HepG2 (cell line): ENCODE results near the gene SLC38A4. TPM values are rescaled to one million over a fixed set of nuclear protein-coding genes. Genes with fewer than 3 reads are reported as not detected.

Source experiments
- ADNP ChIP-seq: sonication (generic); formaldehyde crosslinking; IDR thresholded peaks from 2 replicates; pipeline ENCODE4 v1.4.0; 2020; ENCODE audit warnings: missing genetic modification reagents
- DNMT1 ChIP-seq: sonication (generic); formaldehyde crosslinking; IDR thresholded peaks from 2 replicates; pipeline ENCODE4 v1.5.1; 2020; ENCODE audit warnings: mild to moderate bottlenecking, missing genetic modification reagents
- ELF3 ChIP-seq: IDR thresholded peaks from 2 replicates; pipeline ENCODE4 v1.6.1; 2016; ENCODE audit warnings: missing genetic modification reagents, missing compliant biosample characterization
- HOXA9 ChIP-seq: sonication (generic); formaldehyde crosslinking; IDR thresholded peaks from 2 replicates; pipeline ENCODE4 v1.8.1; 2022; ENCODE audit warnings: missing genetic modification reagents, mild to moderate bottlenecking, moderate library complexity, borderline replicate concordance
- KDM5B ChIP-seq: sonication (generic); formaldehyde crosslinking; IDR thresholded peaks from 2 replicates; pipeline ENCODE4 v1.4.0; 2020; ENCODE audit warnings: missing genetic modification reagents, mild to moderate bottlenecking, borderline replicate concordance
- KLF16 ChIP-seq, 2 experiments: sonication (generic) in 1 of 2; formaldehyde crosslinking in 1 of 2; IDR thresholded peaks; 2 replicates each; pipeline versions ENCODE4 v1.6.1 to v1.8.0; 2016 to 2023; ENCODE audit warnings: missing genetic modification reagents in 2 of 2, missing compliant biosample characterization in 1 of 2
- LCORL ChIP-seq, 2 experiments: fragments of 450-650 bp in 1 of 2; sonication (generic) in 1 of 2; formaldehyde crosslinking in 1 of 2; IDR thresholded peaks; 2 replicates each; pipeline versions ENCODE4 v1.5.0 to v1.6.1; 2017 to 2020; ENCODE audit warnings: antibody characterized with exemption in 1 of 2, missing genetic modification reagents in 1 of 2
- MED1 ChIP-seq: sonication (generic); formaldehyde crosslinking; IDR thresholded peaks from 2 replicates; pipeline ENCODE4 v1.4.0; 2020; ENCODE audit warnings: missing genetic modification reagents
- PAWR ChIP-seq: sonication (generic); formaldehyde crosslinking; IDR thresholded peaks from 2 replicates; pipeline ENCODE4 v1.4.0; 2020; ENCODE audit warnings: missing genetic modification reagents, mild to moderate bottlenecking, borderline replicate concordance
- RBM39 ChIP-seq: fragments of 200-400 bp; formaldehyde crosslinking; IDR thresholded peaks from one replicate; pipeline ENCODE4 v1.6.1; 2018; ENCODE audit warnings: antibody characterized with exemption, mild to moderate bottlenecking, low read depth, low read length; ENCODE audit not compliant: poor library complexity, severe bottlenecking
- SCMH1 ChIP-seq: sonication (generic); formaldehyde crosslinking; IDR thresholded peaks from 2 replicates; pipeline ENCODE4 v1.9.0; 2021; ENCODE audit warnings: missing genetic modification reagents, mild to moderate bottlenecking, borderline replicate concordance
- SMAD3 ChIP-seq: sonication (generic); formaldehyde crosslinking; IDR thresholded peaks from 2 replicates; pipeline ENCODE4 v1.4.0; 2020; ENCODE audit warnings: missing genetic modification reagents
- SRSF9 ChIP-seq: fragments of 200-400 bp; formaldehyde crosslinking; IDR thresholded peaks from 2 replicates; pipeline ENCODE4 v1.6.1; 2018; ENCODE audit warnings: borderline replicate concordance, mild to moderate bottlenecking, low read depth, low read length; ENCODE audit not compliant: insufficient read depth, poor library complexity, severe bottlenecking
- SUZ12 ChIP-seq: fragments of 150-350 bp; IDR thresholded peaks from 2 replicates; pipeline ENCODE4 v1.6.1; 2014; ENCODE audit warnings: low read depth, low read length
- TEAD2 ChIP-seq: sonication (generic); formaldehyde crosslinking; IDR thresholded peaks from 2 replicates; pipeline ENCODE4 v1.9.0; 2021; ENCODE audit warnings: missing genetic modification reagents
- U2AF1 ChIP-seq: fragments of 200-400 bp; formaldehyde crosslinking; optimal IDR thresholded peaks from 2 replicates; pipeline ENCODE3; 2017; ENCODE audit warnings: mild to moderate bottlenecking, low read depth, low read length
- ZC3H4 ChIP-seq: sonication (generic); formaldehyde crosslinking; IDR thresholded peaks from 2 replicates; pipeline ENCODE4 v1.4.0; 2020; ENCODE audit warnings: missing genetic modification reagents, borderline replicate concordance
- ZNF513 ChIP-seq: sonication (generic); formaldehyde crosslinking; conservative IDR thresholded peaks from 2 replicates; pipeline ENCODE4 v1.5.0; 2020; ENCODE audit warnings: missing genetic modification reagents
- ZNF749 ChIP-seq: sonication (generic); formaldehyde crosslinking; IDR thresholded peaks from 2 replicates; pipeline ENCODE4 v1.8.0; 2022; ENCODE audit warnings: mild to moderate bottlenecking, missing genetic modification reagents, moderate library complexity, borderline replicate concordance
- ZNF761 ChIP-seq: sonication (generic); formaldehyde crosslinking; conservative IDR thresholded peaks from 2 replicates; pipeline ENCODE4 v1.4.0; 2020; ENCODE audit warnings: mild to moderate bottlenecking, missing genetic modification reagents
- polyA plus RNA-seq, 8 experiments: library from polyadenylated mRNA; depleted of rRNA in 3 of 8; stranded (reverse) in 7 of 8; unstranded in 1 of 8; fragments of >200 nt; fragmentation: Illumina TruSeq in 4 of 8; extraction: Trizol in 4 of 8; gene quantifications; 2 replicates each; pipeline versions ENCODE4 v1.2.1 to v1.2.3, GENCODE V29; 2011 to 2016; ENCODE audit warnings: low read depth in 4 of 8, missing spikeins in 1 of 8, mixed read lengths in 1 of 8; ENCODE audit not compliant: insufficient read depth in 1 of 8
- total RNA-seq, 5 experiments: library from RNA; depleted of rRNA; stranded (reverse); fragments of >200 nt; fragmentation: Illumina TruSeq; extraction: Trizol; gene quantifications; 2 replicates each; pipeline ENCODE4 v1.2.3, GENCODE V29; 2016; ENCODE audit warnings: low read depth in 1 of 5
- TF ChIP-seq, protein P1 (sequence below): IDR thresholded peaks from 2 replicates; pipeline ENCODE4 v1.6.1; 2016; ENCODE audit warnings: low read depth, missing genetic modification reagents, missing compliant biosample characterization
- TF ChIP-seq, protein P2 (sequence below): sonication (generic); formaldehyde crosslinking; IDR thresholded peaks from 2 replicates; pipeline ENCODE4 v1.8.0; 2022; ENCODE audit warnings: missing genetic modification reagents, mild to moderate bottlenecking, moderate library complexity, borderline replicate concordance

SLC38A4 gene
- total and polyA plus RNA-seq, 2 of the 13 experiments (the other 11 are each of a cell fraction or from before 2014, with no cell fraction given), result 3.5 to 5.2 TPM

DNA sequence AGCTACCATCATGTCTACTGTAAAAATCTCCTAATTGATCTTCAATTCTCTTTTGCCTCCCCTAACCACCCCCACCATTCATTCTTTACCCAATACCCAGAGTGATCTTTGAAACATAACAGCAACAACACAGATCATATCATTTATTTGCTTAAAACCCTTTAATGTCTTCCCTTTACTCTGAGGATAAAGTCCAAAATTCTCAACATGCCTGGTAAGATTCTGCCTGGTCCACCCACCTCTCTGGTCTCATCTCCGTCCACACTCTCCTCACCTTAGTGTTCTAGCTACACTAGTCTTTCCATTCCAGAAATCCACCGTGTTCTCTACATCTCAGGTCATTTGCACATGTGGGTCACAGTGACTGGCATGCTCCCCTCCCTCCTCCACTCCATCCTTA, 27.7 kb downstream of the SLC38A4 start (continued):
- TF ChIP-seq, protein P1, sequence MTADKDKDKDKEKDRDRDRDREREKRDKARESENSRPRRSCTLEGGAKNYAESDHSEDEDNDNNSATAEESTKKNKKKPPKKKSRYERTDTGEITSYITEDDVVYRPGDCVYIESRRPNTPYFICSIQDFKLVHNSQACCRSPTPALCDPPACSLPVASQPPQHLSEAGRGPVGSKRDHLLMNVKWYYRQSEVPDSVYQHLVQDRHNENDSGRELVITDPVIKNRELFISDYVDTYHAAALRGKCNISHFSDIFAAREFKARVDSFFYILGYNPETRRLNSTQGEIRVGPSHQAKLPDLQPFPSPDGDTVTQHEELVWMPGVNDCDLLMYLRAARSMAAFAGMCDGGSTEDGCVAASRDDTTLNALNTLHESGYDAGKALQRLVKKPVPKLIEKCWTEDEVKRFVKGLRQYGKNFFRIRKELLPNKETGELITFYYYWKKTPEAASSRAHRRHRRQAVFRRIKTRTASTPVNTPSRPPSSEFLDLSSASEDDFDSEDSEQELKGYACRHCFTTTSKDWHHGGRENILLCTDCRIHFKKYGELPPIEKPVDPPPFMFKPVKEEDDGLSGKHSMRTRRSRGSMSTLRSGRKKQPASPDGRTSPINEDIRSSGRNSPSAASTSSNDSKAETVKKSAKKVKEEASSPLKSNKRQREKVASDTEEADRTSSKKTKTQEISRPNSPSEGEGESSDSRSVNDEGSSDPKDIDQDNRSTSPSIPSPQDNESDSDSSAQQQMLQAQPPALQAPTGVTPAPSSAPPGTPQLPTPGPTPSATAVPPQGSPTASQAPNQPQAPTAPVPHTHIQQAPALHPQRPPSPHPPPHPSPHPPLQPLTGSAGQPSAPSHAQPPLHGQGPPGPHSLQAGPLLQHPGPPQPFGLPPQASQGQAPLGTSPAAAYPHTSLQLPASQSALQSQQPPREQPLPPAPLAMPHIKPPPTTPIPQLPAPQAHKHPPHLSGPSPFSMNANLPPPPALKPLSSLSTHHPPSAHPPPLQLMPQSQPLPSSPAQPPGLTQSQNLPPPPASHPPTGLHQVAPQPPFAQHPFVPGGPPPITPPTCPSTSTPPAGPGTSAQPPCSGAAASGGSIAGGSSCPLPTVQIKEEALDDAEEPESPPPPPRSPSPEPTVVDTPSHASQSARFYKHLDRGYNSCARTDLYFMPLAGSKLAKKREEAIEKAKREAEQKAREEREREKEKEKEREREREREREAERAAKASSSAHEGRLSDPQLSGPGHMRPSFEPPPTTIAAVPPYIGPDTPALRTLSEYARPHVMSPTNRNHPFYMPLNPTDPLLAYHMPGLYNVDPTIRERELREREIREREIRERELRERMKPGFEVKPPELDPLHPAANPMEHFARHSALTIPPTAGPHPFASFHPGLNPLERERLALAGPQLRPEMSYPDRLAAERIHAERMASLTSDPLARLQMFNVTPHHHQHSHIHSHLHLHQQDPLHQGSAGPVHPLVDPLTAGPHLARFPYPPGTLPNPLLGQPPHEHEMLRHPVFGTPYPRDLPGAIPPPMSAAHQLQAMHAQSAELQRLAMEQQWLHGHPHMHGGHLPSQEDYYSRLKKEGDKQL, result no peak
- TF ChIP-seq ELF3 (0 out of 2 replicates have a peak, but pooled peaks have one; percentile 17), RBM39 (no peak), MED1 (CRISPR knock-in tag) (peak; percentile 81), PAWR (no peak), KDM5B (no peak), SMAD3 (no peak), ZNF513 (no peak), SUZ12 (no peak), U2AF1 (no peak), ADNP (no peak), SRSF9 (no peak), TEAD2 (no peak), KLF16 (CRISPR knock-in tag; IDR thresholded peaks at IDR 0.05) (no peak), ZNF761 (CRISPR knock-in tag) (no peak), ZNF749 (CRISPR knock-in tag) (no peak), DNMT1 (no peak), ZC3H4 (CRISPR knock-in tag) (no peak), SCMH1 (CRISPR knock-in tag) (no peak), HOXA9 (CRISPR knock-in tag) (no peak), LCORL (IDR thresholded peaks at IDR 0.05) (0 out of 2 replicates have a peak, but pooled peaks have one; percentile 45), LCORL (CRISPR knock-in tag; IDR thresholded peaks at IDR 0.05) (peak; percentile 57; the same call in 1 of the 2 replicates)
- TF ChIP-seq, protein P2, sequence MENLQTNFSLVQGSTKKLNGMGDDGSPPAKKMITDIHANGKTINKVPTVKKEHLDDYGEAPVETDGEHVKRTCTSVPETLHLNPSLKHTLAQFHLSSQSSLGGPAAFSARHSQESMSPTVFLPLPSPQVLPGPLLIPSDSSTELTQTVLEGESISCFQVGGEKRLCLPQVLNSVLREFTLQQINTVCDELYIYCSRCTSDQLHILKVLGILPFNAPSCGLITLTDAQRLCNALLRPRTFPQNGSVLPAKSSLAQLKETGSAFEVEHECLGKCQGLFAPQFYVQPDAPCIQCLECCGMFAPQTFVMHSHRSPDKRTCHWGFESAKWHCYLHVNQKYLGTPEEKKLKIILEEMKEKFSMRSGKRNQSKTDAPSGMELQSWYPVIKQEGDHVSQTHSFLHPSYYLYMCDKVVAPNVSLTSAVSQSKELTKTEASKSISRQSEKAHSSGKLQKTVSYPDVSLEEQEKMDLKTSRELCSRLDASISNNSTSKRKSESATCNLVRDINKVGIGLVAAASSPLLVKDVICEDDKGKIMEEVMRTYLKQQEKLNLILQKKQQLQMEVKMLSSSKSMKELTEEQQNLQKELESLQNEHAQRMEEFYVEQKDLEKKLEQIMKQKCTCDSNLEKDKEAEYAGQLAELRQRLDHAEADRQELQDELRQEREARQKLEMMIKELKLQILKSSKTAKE (CRISPR knock-in tag), result no peak
